ENCODE data around the gene TMEM240. TPM values are rescaled to one million over a fixed set of nuclear protein-coding genes. Genes with fewer than 3 reads are reported as not detected.
A peak's percentile ranks its signal among the peaks of the same experiment; 100 is the strongest.
"Not testable (repeated sequence)": the region's sequence is repeated elsewhere in the genome, so short reads cannot be mapped to it uniquely, and the experiment has no call there.

Gene TMEM240
- polyA plus RNA-seq, 6 donors from 2014 or later, result not detected

DNA sequence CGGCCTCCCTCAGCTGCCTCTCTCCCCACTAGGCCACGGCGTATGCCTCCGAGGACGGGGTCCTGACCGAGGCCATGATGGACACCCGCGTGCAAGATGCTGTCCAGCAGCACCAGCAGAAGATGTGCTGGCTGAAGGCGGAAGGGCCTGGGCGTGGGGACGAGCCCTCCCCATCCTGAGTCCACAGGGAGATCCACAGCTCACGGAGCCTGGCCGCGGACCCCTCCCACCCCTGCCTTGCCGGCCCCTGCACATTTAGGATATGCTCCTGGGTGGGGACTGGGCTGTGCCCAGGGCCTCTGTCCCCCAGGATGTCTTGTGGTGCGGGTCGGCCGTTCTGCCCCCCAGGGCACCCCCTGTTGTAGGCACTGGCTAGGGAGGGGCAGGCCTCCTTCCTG is 6.5 kb downstream of the TMEM240 start:
- H3K27me3 Mint-ChIP-seq; DNase-seq; ATAC-seq (ENCODE audit: low read depth in 2 of 2); H3K27ac Mint-ChIP-seq; H3K4me1 Mint-ChIP-seq; H3K9me3 Mint-ChIP-seq; H3K36me3 Mint-ChIP-seq; H3K4me3 Mint-ChIP-seq: not testable (repeated sequence)

- not testable (repeated sequence) for ATAC-seq (ENCODE audit: low read depth in 2 of 2); DNase-seq; H3K4me3 Mint-ChIP-seq; H3K9me3 Mint-ChIP-seq; H3K4me1 Mint-ChIP-seq; H3K36me3 Mint-ChIP-seq; H3K27ac Mint-ChIP-seq; H3K27me3 Mint-ChIP-seq
These were observed 7.1 kb downstream of the TMEM240 start for GRCh38 chr1:1533176-1533893.

DNA sequence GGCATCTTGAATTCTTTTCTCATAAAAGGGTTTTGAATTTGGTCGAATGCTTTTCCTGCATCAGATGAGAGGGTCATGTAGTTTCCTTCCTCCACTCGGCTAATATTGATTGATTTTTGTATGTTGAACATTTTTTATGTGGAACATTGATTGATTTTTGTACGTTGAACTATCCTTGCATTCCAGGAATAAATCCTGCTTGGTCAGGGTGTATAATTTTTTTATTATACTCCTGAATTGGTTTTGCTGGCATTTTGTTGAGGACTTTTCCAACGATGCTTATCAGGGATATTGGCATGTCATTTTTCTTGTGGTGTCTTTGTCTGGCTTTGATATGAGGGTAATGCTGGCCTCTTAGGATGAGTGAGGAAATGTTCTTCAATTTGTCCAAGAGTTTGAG is 8.5 kb downstream of the TMEM240 start:
- peaks cover 5 to 7% of the 10 kb centered on the region in 2 donors for H3K36me3 Mint-ChIP-seq
- no peaks in the 10 kb centered on the region for H3K4me1 Mint-ChIP-seq
- no peaks in the 10 kb centered on the region for H3K27me3 Mint-ChIP-seq
- H3K4me3 Mint-ChIP-seq, result peak overlapping the region in 1 of 8 donors; percentile 9
- H3K9me3 Mint-ChIP-seq, result peaks cover 0 to 8% (median 5%) of the 10 kb centered on the region in 7 donors
- ATAC-seq (ENCODE audit: low read depth in 2 of 2), result no peak
- no peak for DNase-seq
- peak overlapping the region in 1 of 6 donors; percentile 4 for H3K27ac Mint-ChIP-seq

DNA sequence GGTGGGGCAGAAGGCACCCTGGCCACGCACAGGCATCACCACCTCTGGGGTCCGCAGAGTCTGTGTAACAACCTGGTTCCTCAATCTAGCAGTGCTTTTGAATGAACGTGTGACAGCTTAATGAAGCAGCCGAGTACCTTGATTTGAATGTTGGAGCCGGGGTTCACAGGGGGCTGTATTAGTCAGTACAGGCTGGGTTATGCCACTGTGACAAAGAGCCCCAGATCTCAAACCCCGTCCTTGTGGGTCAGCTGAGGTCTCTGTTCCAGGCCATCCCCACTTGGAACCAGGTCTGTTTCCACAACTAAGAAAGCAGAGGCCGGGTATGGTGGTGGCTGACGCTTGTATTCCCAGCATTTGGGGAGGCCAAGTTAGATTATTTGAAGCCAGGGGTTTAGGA is 10.5 kb downstream of the TMEM240 start:
- Mint-ChIP-seq H3K27ac (peak overlapping the region in 1 of 6 donors; percentile 42), H3K9me3 (peaks cover 0 to 8% (median 5%) of the 10 kb centered on the region in 7 donors), H3K4me3 (no peak overlapping the region), H3K4me1 (no peaks in the 10 kb centered on the region), H3K36me3 (peaks cover 5 to 7% of the 10 kb centered on the region in 2 donors), H3K27me3 (no peaks in the 10 kb centered on the region)
- ATAC-seq (ENCODE audit: low read depth in 2 of 2) (no peak), DNase-seq (no peak)

GRCh38 chr1:1529321-1529720 is 11.1 kb downstream of the TMEM240 start:
- Mint-ChIP-seq H3K27me3 (no peaks in the 10 kb centered on the region), H3K9me3 (peaks cover 0 to 8% (median 5%) of the 10 kb centered on the region in 7 donors), H3K36me3 (peaks cover 5 to 7% of the 10 kb centered on the region in 2 donors), H3K4me1 (no peaks in the 10 kb centered on the region), H3K4me3 (no peak overlapping the region), H3K27ac (no peak overlapping the region)
- DNase-seq (no peak), ATAC-seq (ENCODE audit: low read depth in 2 of 2) (no peak)

GRCh38 chr1:1528301-1529267 is 11.8 kb downstream of the TMEM240 start:
- Mint-ChIP-seq H3K9me3 (peaks cover 0 to 8% (median 5%) of the 10 kb centered on the region in 7 donors), H3K4me1 (no peaks in the 10 kb centered on the region), H3K36me3 (peaks cover 5 to 7% of the 10 kb centered on the region in 2 donors), H3K27me3 (no peaks in the 10 kb centered on the region), H3K4me3 (no peak overlapping the region), H3K27ac (no peak overlapping the region)
- no peak for ATAC-seq (ENCODE audit: low read depth in 2 of 2)
- DNase-seq, result no peak

DNA sequence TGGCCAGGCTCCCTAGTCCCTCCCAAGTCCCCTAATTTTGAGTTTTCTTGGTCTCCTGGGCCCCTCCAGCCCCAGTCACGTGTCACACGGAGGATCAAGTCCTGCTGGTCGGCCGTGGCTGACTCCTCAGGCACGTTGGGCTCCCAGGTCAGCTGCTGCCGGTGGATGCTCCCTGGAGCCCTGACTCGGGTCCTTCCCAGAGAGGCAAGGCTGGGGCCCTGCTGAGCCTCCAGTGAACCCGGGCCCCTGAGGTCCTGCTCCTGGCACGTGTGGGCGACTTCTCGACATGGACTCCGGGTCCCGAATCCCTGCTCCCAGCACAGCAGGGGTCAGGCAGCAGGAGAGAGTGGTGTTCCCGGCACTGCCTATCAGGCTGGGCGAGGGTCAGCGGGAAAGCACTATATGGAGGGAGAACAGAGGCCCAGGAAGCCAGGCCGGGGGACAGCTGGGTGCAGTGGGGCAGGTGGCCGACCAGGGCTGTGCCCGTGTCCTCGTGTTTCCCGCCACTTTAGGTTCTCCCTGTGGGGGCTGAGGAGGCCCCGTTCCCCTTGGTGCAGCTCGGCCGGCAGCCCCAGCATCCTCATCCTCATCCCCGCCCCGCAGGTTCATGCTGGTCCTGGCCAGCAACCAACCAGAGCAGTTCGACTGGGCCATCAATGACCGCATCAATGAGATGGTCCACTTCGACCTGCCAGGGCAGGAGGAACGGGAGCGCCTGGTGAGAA is 13.2 kb downstream of the TMEM240 start:
- no peak overlapping the region for H3K4me3 Mint-ChIP-seq
- no peaks in the 10 kb centered on the region for H3K27me3 Mint-ChIP-seq
- H3K36me3 Mint-ChIP-seq, result peaks cover 5% of the 10 kb centered on the region in 2 donors
- peaks cover 0 to 8% (median 4%) of the 10 kb centered on the region in 7 donors for H3K9me3 Mint-ChIP-seq
- H3K27ac Mint-ChIP-seq, result peak overlapping the region in 1 of 6 donors; percentile 26
- DNase-seq, result no peak
- ATAC-seq (ENCODE audit: low read depth in 2 of 2), result no peak
- H3K4me1 Mint-ChIP-seq, result no peaks in the 10 kb centered on the region

DNA sequence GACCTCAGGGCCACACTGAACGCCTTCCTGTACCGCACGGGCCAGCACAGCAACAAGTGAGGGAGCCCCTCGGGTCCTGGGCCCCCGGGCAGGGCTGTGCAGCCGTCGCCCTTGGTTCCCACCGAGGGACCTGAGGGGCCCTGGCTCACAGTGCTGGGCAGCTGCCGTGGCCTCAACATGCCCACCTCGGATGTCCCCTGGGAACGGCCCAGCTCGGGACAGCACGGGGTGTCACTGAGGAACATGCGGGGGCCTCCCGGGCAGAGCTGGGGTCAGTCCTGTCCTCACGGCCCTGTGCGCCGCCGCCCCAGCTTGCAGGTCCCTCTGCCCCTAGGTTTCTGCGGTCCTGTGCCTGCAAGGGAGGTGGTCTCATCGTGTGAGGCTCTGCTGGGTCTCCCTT is 13.9 kb downstream of the TMEM240 start:
- H3K36me3 Mint-ChIP-seq; H3K4me3 Mint-ChIP-seq; DNase-seq; H3K9me3 Mint-ChIP-seq; H3K4me1 Mint-ChIP-seq; ATAC-seq (ENCODE audit: low read depth in 2 of 2); H3K27me3 Mint-ChIP-seq; H3K27ac Mint-ChIP-seq: not testable (repeated sequence)

GRCh38 chr1:1524750-1525383 is 15.6 kb downstream of the TMEM240 start:
- H3K36me3 Mint-ChIP-seq; H3K4me3 Mint-ChIP-seq; ATAC-seq (ENCODE audit: low read depth in 2 of 2); H3K27me3 Mint-ChIP-seq; DNase-seq; H3K27ac Mint-ChIP-seq; H3K4me1 Mint-ChIP-seq; H3K9me3 Mint-ChIP-seq: not testable (repeated sequence)

GRCh38 chr1:1523651-1524050 is 16.8 kb downstream of the TMEM240 start:
- not testable (repeated sequence) for ATAC-seq (ENCODE audit: low read depth in 2 of 2); H3K36me3 Mint-ChIP-seq; H3K9me3 Mint-ChIP-seq; H3K4me1 Mint-ChIP-seq; H3K27ac Mint-ChIP-seq; H3K27me3 Mint-ChIP-seq; DNase-seq; H3K4me3 Mint-ChIP-seq

DNA sequence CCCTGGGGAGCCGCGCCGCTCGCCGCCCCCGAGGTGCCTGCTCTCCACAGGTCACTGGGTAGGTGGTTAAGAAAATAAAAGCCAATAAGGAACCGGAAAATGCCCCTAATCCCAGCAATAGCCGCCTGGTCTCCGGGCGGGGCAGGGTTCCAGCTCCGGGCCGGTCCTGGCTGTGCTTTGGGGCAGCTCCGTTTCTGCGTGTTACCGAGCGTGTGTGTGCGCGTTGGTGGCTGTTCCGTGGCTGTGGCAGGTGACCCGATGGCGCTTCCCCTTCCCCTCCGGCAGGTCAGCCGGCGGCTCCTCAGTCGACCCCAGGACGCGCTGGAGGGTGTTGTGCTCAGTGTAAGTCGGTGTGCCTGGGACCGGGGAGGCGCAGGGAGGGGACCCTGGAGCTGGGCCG is 17.2 kb downstream of the TMEM240 start:
- not testable (repeated sequence) for H3K9me3 Mint-ChIP-seq; ATAC-seq (ENCODE audit: low read depth in 2 of 2); H3K36me3 Mint-ChIP-seq; DNase-seq; H3K27me3 Mint-ChIP-seq; H3K27ac Mint-ChIP-seq; H3K4me3 Mint-ChIP-seq; H3K4me1 Mint-ChIP-seq

- not testable (repeated sequence) for H3K36me3 Mint-ChIP-seq; ATAC-seq (ENCODE audit: low read depth in 2 of 2); H3K9me3 Mint-ChIP-seq; DNase-seq; H3K27ac Mint-ChIP-seq; H3K4me1 Mint-ChIP-seq; H3K27me3 Mint-ChIP-seq; H3K4me3 Mint-ChIP-seq
These were observed 17.9 kb downstream of the TMEM240 start for GRCh38 chr1:1522536-1522935.

- Mint-ChIP-seq H3K36me3 (peaks cover 0 to 5% of the 10 kb centered on the region in 2 donors), H3K4me3 (no peak overlapping the region), H3K27ac (no peak overlapping the region), H3K27me3 (no peaks in the 10 kb centered on the region), H3K4me1 (no peaks in the 10 kb centered on the region), H3K9me3 (no peaks in the 10 kb centered on the region)
- ATAC-seq (ENCODE audit: low read depth in 2 of 2), result no peak
- DNase-seq, result no peak
These were observed 19.1 kb downstream of the TMEM240 start for GRCh38 chr1:1521331-1521730.
